ENCODE results near the gene CTF1. TPM values are rescaled to one million over a fixed set of nuclear protein-coding genes. Genes with fewer than 3 reads are reported as not detected.
A peak's percentile ranks its signal among the peaks of the same experiment; 100 is the strongest.

CTF1 gene
- total RNA-seq, 2 experiments from 2014 or later, result 0.22 to 0.43 TPM

DNA sequence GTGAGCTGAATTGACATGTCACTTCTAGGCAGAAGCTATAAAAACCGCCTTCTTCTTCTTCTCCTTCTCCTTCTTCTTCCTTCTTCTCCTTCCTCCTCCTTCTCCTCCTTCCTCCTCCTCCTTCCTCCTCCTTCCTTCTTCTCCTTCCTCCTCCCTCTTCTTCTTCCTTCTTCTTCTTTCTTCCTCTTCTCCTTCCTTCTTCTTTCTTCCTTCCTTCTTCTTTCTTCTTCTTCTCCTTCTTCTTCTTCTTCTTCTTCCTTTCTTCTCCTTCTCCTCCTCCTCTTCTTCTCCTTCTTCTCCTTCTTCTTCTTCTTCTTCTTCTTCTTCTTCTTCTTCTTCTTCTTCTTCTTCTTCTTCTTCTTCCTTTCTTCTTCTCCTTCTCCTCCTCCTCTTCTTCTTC is 22.2 kb downstream of the CTF1 start:
- H3K27ac Mint-ChIP-seq, result no peak overlapping the region
- DNase-seq, result no peak
- POLR2A ChIA-PET, result interaction anchor here (0.6 kb wide), 1 partner anchor 107 kb away, joined by 3 read pairs; no protein-coding TSS in a partner anchor
- H3K36me3 Mint-ChIP-seq, result no peaks in the 10 kb centered on the region
- no peaks in the 10 kb centered on the region for H3K9me3 Mint-ChIP-seq
- CTCF ChIA-PET, result interaction anchor here (0.6 to 3.0 kb wide), 6 partner anchors 17 to 252 kb away, joined by 3 to 18 read pairs (median 3); no protein-coding TSS in a partner anchor
- no peak overlapping the region for H3K4me3 Mint-ChIP-seq
- no peaks in the 10 kb centered on the region for H3K27me3 Mint-ChIP-seq
- no peaks in the 10 kb centered on the region for H3K4me1 Mint-ChIP-seq (ENCODE audit: low read depth)
- intact Hi-C loops (cut with micrococcal nuclease), result no loop called here

DNA sequence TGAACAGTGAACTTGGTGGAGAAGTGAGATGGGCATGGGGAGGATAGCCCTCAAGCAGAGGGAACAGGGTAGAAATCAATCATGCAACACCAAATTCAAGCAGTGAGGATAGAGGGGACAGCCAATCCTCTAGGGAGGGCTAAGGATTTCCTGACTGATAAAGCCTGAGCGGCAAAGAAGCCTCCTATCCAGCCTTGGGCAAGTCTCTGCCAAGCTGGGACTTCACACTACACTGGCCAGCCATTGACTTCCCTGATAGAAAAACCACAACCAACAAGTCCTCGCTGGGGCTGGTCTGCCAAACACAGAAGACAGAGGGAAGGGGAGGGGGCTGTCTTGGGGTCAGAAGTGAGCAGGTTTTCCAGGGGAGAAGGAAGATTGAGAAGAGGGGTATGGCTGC is 24.5 kb downstream of the CTF1 start:
- Mint-ChIP-seq H3K9me3 (no peaks in the 10 kb centered on the region), H3K4me1 (ENCODE audit: low read depth) (peaks cover 4% of the 10 kb centered on the region), H3K4me3 (no peak overlapping the region), H3K36me3 (peaks cover under 1% of the 10 kb centered on the region), H3K27ac (no peak overlapping the region), H3K27me3 (no peaks in the 10 kb centered on the region)
- no peak for DNase-seq
- ChIA-PET POLR2A (no interaction called here), CTCF (interaction anchor here (2.6 kb wide), 1 partner anchor 75 kb away, joined by 26 read pairs; no protein-coding TSS in a partner anchor)
- intact Hi-C loops (cut with micrococcal nuclease), result loop anchor here (1.0 to 10.0 kb wide), 2 partner anchors 77 to 546 kb away; partner anchors contain the start of genes MYL11 and TBC1D10B

GRCh38 chr16:30921459-30921747 is 25.0 kb downstream of the CTF1 start:
- Mint-ChIP-seq H3K27me3 (no peaks in the 10 kb centered on the region), H3K9me3 (no peaks in the 10 kb centered on the region), H3K4me1 (ENCODE audit: low read depth) (peaks cover 7% of the 10 kb centered on the region), H3K27ac (peak overlapping the region; percentile 100), H3K4me3 (peak overlapping the region; percentile 99), H3K36me3 (peaks cover 3% of the 10 kb centered on the region)
- DNase-seq, result no peak
- CTCF ChIA-PET, result interaction anchor here (2.6 kb wide), 1 partner anchor 76 kb away, joined by 26 read pairs; no protein-coding TSS in a partner anchor
- POLR2A ChIA-PET, result interaction anchor here (1.4 kb wide), 1 partner anchor 20 kb away, joined by 3 read pairs; no protein-coding TSS in a partner anchor
- intact Hi-C loops (cut with micrococcal nuclease), result loop anchor here (1.0 to 10.0 kb wide), 2 partner anchors 77 to 547 kb away; partner anchors contain the start of genes MYL11 and TBC1D10B

GRCh38 chr16:30921748-30922419 is 25.5 kb downstream of the CTF1 start:
- ChIA-PET POLR2A (interaction anchor here (1.4 kb wide), 1 partner anchor 20 kb away, joined by 3 read pairs; no protein-coding TSS in a partner anchor), CTCF (interaction anchor here (0.7 to 2.6 kb wide), 4 partner anchors 20 to 107 kb away, joined by 5 to 26 read pairs (median 14); no protein-coding TSS in a partner anchor)
- Mint-ChIP-seq H3K4me1 (ENCODE audit: low read depth) (peaks cover 7% of the 10 kb centered on the region), H3K4me3 (peak overlapping the region; percentile 99), H3K9me3 (no peaks in the 10 kb centered on the region), H3K36me3 (peaks cover 3% of the 10 kb centered on the region), H3K27me3 (no peaks in the 10 kb centered on the region), H3K27ac (peak overlapping the region; percentile 100)
- intact Hi-C loops (cut with micrococcal nuclease), result loop anchor here (1.0 to 10.0 kb wide), 15 partner anchors 20 to 947 kb away; partner anchors contain the start of genes ARMC5, CFAP119, FBRS and MYL11
- DNase-seq, result peak; percentile 92

DNA sequence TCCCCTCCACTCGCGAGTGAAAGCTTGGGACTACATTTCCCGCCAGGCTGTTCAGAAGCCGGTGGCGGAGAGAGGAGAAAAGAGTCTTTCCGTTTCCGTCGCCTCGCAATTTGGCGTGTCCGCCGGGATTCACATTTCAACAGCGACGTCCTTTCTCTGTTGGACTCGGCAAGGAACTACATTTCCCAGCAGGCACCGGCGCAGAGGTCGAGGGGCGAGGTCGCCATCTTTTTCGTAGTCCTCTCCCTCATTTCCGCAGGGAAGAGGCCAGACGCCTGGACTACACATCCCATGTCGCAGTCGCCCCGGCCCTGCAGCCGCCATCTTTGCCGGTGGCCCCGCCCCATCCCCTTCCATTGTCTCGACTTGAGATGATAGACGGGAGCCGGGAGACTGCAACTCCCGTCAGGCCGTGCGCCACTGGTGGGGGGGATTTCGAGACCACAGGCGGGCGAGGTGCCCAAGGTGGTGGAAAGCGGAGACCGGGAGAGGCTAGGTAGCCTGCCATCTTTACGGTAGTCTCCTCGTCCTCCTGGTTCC is 26.1 kb downstream of the CTF1 start:
- Mint-ChIP-seq H3K4me1 (ENCODE audit: low read depth) (peaks cover 10% of the 10 kb centered on the region), H3K36me3 (peaks cover 3% of the 10 kb centered on the region), H3K27me3 (no peaks in the 10 kb centered on the region), H3K9me3 (no peaks in the 10 kb centered on the region), H3K27ac (peak overlapping the region; percentile 100), H3K4me3 (peak overlapping the region; percentile 99)
- peak; percentile 100 for DNase-seq
- POLR2A ChIA-PET, result interaction anchor here (1.4 kb wide), 1 partner anchor 21 kb away, joined by 3 read pairs; no protein-coding TSS in a partner anchor
- intact Hi-C loops (cut with micrococcal nuclease), result loop anchor here (1.0 to 10.0 kb wide), 14 partner anchors 20 to 946 kb away; partner anchors contain the start of genes ARMC5, CFAP119, FBRS and MYL11
- CTCF ChIA-PET, result interaction anchor here (0.7 to 1.1 kb wide), 3 partner anchors 19 to 108 kb away, joined by 5 to 21 read pairs (median 6); no protein-coding TSS in a partner anchor

- Mint-ChIP-seq H3K9me3 (no peaks in the 10 kb centered on the region), H3K36me3 (peaks cover 3% of the 10 kb centered on the region), H3K4me3 (peak overlapping the region; percentile 99), H3K27ac (peak overlapping the region; percentile 100), H3K27me3 (no peaks in the 10 kb centered on the region), H3K4me1 (ENCODE audit: low read depth) (peaks cover 10% of the 10 kb centered on the region)
- POLR2A ChIA-PET, result no interaction called here
- DNase-seq, result peak; percentile 98
- CTCF ChIA-PET, result interaction anchor here (1.1 kb wide), 1 partner anchor 78 kb away, joined by 21 read pairs; no protein-coding TSS in a partner anchor
- intact Hi-C loops (cut with micrococcal nuclease), result loop anchor here (1.0 to 10.0 kb wide), 14 partner anchors 20 to 946 kb away; partner anchors contain the start of genes ARMC5, CFAP119, FBRS and MYL11
These were observed 26.6 kb downstream of the CTF1 start for GRCh38 chr16:30922960-30923535.

DNA sequence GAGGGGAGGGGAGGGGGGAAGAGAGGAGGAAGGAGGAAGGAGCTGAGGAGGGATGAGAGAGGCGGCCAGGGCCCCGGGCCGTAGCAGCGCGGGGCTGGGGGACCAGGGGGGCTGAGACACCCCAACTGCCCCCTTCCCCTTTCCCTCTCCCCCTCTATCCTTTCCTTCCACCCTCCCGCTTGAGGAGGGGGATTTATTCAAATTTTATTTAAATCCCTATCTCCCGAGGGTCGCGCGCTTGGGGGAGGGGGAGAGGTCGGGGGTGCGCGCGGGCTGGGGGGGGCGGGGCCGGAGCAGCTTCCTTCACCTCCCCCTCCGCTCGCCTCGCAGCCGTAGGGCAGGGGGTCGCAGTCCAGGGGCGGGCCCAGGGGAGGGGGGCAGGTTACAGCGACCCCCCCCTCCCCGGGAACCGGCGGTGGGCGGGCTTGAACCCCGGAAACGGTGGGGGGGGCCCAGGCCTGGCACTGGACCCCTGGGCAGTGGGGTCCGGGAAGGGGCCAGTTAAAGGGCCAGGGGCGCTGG is 27.2 kb downstream of the CTF1 start, which contains the start of gene FBXL19:
Gene FBXL19 (plus strand): TSS at position 19 of the 522 bp plus-strand sequence. CDS start 2,183 bp downstream, outside the sequence.
- CTCF ChIA-PET, result no interaction called here
- POLR2A ChIA-PET, result no interaction called here
- Mint-ChIP-seq H3K4me1 (ENCODE audit: low read depth) (peaks cover 10% of the 10 kb centered on the region), H3K36me3 (peaks cover 3% of the 10 kb centered on the region), H3K4me3 (peak within 1 kb of the TSS; percentile 99), H3K27ac (peak within 1 kb of the TSS; percentile 100), H3K27me3 (no peaks in the 10 kb centered on the region), H3K9me3 (no peaks in the 10 kb centered on the region)
- no peak for DNase-seq
- intact Hi-C loops (cut with micrococcal nuclease), result loop anchor here (2.0 to 10.0 kb wide), 5 partner anchors 19 to 945 kb away; partner anchors contain the start of genes MYL11, PHKG2, PRR14 and TBC1D10B

- Mint-ChIP-seq H3K4me1 (ENCODE audit: low read depth) (peaks cover 10% of the 10 kb centered on the region), H3K36me3 (peaks cover 3% of the 10 kb centered on the region), H3K4me3 (peak overlapping the region; percentile 76), H3K9me3 (no peaks in the 10 kb centered on the region), H3K27ac (peak overlapping the region; percentile 33), H3K27me3 (no peaks in the 10 kb centered on the region)
- ChIA-PET CTCF (interaction anchor here (0.6 to 1.2 kb wide), 3 partner anchors 16 to 519 kb away, joined by 3 read pairs; no protein-coding TSS in a partner anchor), POLR2A (no interaction called here)
- intact Hi-C loops (cut with micrococcal nuclease), result loop anchor here (10.0 kb wide), 1 partner anchor 549 kb away; the partner anchor contains the start of genes MYL11 and TBC1D10B
- peak; percentile 35 for DNase-seq
These were observed 27.9 kb downstream of the CTF1 start for GRCh38 chr16:30924076-30924912.

GRCh38 chr16:30924913-30925631 is 28.7 kb downstream of the CTF1 start:
- peaks cover 10% of the 10 kb centered on the region for H3K4me1 Mint-ChIP-seq (ENCODE audit: low read depth)
- H3K27ac Mint-ChIP-seq, result no peak overlapping the region
- ChIA-PET CTCF (interaction anchor here (0.6 to 1.9 kb wide), 4 partner anchors 15 to 518 kb away, joined by 3 to 4 read pairs (median 3); no protein-coding TSS in a partner anchor), POLR2A (interaction anchor here (0.7 kb wide), 1 partner anchor 9 kb away, joined by 3 read pairs; no protein-coding TSS in a partner anchor)
- no peak for DNase-seq
- peaks cover 3% of the 10 kb centered on the region for H3K36me3 Mint-ChIP-seq
- H3K4me3 Mint-ChIP-seq, result peak overlapping the region; percentile 76
- H3K9me3 Mint-ChIP-seq, result no peaks in the 10 kb centered on the region
- H3K27me3 Mint-ChIP-seq, result no peaks in the 10 kb centered on the region
- intact Hi-C loops (cut with micrococcal nuclease), result loop anchor here (10.0 kb wide), 1 partner anchor 550 kb away; the partner anchor contains the start of genes MYL11 and TBC1D10B

- peaks cover 4% of the 10 kb centered on the region for H3K36me3 Mint-ChIP-seq
- no peak overlapping the region for H3K4me3 Mint-ChIP-seq
- intact Hi-C loops (cut with micrococcal nuclease), result loop anchor here (10.0 kb wide), 1 partner anchor 551 kb away; the partner anchor contains the start of genes MYL11 and TBC1D10B
- DNase-seq, result no peak
- POLR2A ChIA-PET, result interaction anchor here (0.7 kb wide), 1 partner anchor 8 kb away, joined by 3 read pairs; no protein-coding TSS in a partner anchor
- no peaks in the 10 kb centered on the region for H3K27me3 Mint-ChIP-seq
- H3K9me3 Mint-ChIP-seq, result no peaks in the 10 kb centered on the region
- CTCF ChIA-PET, result interaction anchor here (1.5 to 1.9 kb wide), 2 partner anchors 17 to 81 kb away, joined by 4 to 7 read pairs; no protein-coding TSS in a partner anchor
- H3K27ac Mint-ChIP-seq, result no peak overlapping the region
- H3K4me1 Mint-ChIP-seq (ENCODE audit: low read depth), result peaks cover 10% of the 10 kb centered on the region
These were observed 29.2 kb downstream of the CTF1 start for GRCh38 chr16:30925632-30925987.

All from activated CD4-positive, alpha-beta memory T cell treated with anti-CD3 and anti-CD28 coated beads for 36 hours (primary cell).